CD4-positive, alpha-beta T cell treated with Interferon alpha-2 for 1 hour (primary cell): Measurements from ENCODE around the gene PLPP1.

Source experiments
- DNase-seq, 2 donors: peaks; one replicate each; pipeline ENCODE4 v3.0.0-alpha.2; 2020 to 2022

PLPP1 gene

DNA sequence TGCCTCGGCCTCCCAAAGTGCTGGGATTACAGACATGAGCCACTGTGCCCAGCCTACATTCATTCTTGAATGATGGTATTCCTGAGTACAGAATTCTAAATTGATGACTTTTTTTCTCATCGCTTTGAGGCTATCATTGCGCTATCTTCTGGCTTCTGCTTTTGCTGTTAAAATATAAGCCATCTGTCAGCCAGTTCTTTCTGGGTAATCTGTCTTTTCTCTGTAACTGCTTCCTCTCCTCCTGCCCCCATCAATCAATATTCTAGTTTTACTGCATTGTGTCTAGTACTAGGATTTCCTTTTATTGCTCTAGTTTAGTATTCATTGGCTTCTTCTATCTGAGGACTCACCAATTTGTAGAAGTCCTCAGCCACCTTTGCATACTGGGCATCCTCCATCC is 89.0 kb downstream of the PLPP1 start:
- no peak for DNase-seq

DNA sequence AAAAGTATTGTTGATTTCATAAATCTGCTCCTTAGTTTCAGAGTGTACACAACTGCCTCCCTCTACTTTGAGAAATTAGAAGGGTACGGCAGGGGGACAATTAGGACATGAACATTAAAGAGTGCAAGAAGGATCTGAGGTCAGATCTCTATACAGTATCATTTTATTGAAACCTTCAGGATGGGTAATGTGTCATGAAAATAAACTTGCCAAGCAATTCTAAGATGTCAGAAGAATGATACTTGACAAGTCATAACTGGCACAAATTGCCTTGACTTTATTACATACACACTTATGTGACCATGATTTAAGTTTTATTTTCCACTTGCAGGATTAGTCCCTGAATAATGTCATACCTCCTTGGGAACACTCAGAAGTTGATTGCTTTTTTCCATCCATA is 92.8 kb downstream of the PLPP1 start:
- DNase-seq, result no peak

DNA sequence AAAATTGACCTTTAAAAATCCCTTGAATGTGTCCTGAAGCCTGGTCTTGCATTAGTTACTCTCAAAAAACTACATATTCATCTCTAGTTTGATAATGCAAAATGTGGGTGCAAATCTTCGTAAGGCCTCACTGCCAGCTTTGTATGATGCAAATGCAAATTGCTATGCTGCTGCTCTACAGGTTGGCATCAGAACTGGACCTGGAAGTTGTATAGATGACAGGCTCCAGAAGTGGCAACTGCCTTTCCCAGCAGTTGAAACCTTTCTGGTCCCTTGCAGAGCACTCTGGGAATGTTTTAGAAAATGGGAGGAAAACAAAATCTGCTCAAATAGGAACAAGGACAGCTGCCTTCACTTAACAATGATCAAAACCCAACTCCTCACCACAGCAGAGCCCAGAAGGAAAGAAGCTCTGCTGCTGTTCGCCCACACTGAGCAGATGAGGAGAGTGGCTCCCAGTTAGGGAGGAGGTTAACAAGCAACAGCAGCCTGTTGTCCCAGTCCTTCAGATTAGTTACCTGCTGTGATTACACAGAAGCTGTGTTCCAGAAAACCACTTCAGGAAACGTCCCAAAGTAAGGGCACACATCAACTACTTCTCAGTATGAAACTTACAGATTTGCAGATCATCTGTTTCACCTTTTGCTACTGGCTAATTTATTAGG is 93.5 kb downstream of the PLPP1 start:
- no peak for DNase-seq

DNA sequence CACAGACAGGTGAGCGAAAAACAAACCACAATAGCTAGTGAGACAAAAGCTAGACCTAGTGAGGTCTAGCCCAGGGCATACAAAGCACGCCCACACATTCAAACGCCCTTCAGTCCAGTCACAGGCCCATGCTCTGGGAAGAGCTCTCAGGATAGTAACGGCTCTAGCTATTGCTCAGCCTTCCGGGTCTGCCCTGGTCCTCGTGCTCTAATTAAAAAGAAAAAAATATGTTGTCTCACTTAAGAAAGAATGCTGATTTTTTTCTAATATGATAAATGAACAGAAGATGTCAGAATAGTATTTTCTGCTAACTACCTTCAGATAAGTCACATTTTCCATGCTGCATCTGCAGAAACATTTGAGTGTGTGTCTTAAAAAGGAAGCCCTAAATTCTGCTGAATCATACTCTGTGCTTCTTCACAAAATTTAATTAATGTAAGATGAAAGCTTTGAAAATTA is 94.5 kb downstream of the PLPP1 start:
- DNase-seq, result no peak

DNA sequence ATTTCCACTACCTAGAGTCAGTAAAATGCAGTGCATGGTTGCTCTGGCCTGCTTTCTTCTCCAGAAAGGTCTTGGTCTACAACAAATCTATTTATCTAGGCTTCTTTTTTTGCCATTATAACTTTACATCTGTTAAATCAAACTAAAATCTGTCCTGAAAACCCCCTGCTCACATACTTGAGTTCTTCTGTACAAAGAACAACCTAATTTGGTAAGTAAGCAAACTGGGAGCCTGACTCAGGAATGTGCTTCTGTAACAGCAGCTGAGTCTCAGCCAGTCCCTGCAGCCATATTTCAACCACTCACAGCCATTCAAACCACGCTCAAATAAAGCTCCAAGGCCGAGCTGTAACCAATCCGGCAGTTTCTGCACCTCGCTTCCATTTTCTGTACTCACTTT is 95.8 kb downstream of the PLPP1 start:
- DNase-seq, result no peak

DNA sequence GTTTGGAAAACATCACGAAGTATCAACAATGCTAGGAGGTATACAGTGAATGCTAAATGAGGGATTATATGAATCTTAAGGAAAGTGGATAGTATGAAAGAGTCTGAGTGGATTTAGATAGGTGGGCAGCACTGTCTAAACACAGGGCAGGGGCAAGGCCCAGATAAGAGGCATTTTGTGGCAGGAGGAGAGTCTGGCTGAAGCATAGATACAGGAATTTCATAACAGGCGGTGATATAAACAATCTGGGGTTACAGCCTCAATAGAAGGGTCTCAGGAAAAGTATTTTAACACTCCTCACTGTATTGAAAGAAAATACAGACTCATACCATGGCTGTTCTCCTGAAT is 96.9 kb downstream of the PLPP1 start:
- DNase-seq, result no peak

DNA sequence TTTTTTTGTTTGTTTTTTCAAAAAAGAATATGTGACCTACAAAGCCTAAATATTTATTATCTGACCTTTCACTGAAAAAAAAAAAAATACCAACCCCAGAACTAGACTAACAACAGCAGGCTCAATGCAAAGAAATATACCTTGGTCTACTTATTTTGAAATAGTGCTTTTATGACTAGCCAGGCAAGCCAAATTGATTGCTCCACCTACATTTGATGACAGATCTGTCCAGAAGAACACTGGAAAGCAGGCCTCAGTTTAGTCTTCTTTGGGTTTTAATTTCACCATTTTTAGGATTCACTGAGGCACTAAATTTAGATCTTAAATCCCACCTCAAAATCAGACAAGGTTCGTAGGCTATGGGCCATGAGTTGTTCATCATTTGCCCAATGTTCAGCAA is 97.3 kb downstream of the PLPP1 start:
- no peak for DNase-seq

DNA sequence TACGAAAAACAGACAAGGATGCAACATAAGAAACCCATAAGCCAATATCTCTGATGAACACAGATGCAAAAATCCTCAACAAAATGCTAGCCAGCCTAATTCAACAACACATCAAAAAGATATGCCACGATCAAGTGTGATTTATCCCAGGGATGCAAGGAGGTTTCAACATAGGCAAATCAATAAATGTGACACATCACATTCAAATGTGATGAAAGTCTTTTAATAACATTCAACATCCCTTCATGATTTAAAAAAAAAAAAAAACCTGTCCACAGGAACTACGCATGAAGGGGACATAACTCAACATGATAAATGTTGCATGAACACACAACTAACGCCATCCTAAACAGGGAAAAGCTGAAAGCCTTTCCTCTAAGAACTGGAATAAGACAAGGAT is 102.2 kb downstream of the PLPP1 start:
- DNase-seq, result no peak

DNA sequence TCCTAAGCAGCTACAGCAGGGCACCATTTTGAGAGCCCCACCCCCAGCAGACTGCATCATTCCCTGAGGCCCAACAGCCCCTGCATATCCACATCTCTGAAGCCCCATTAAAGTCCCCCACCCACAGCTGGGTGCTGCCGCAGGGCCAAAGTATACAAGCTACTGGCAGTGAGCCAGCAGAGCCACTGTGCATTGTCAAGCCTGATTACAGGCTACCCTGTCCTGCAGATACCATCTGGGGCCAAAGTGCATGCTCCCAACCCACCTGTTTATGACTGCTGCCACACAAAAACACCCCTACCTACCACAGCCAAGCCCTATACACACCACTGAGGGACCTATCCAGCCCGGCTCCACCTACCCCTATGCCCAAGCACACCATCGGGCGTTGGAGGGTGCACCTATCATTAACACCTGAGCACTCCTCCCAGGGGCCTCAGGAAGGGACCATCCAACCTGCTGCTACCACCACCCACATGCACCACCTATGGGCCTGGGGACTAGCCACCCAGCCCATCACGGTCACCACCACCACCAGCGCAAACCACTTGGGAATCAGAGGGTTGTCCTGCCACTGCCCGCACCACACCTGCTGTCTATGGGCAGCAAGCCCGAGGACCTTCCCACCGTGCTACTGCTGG is 105.0 kb downstream of the PLPP1 start:
- no peak for DNase-seq

DNA sequence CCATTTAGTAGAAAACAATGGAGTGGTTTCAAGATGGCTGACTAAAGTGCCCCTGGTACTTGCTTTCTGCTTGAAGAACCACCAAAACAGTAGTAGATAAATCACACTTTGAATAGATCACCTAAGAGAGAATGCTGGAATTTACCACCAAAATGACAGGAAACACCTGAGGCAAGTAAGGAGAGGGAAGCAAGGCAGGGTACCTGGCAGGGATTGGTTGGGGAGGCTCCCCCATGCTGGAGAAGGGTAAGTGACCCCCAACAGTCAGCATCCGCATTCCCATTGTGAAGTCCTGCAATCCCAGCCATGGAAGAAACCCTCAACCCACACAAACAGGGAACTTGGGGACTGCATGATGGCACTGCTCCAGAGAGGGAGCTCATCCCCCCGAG is 105.5 kb downstream of the PLPP1 start:
- DNase-seq, result no peak

DNA sequence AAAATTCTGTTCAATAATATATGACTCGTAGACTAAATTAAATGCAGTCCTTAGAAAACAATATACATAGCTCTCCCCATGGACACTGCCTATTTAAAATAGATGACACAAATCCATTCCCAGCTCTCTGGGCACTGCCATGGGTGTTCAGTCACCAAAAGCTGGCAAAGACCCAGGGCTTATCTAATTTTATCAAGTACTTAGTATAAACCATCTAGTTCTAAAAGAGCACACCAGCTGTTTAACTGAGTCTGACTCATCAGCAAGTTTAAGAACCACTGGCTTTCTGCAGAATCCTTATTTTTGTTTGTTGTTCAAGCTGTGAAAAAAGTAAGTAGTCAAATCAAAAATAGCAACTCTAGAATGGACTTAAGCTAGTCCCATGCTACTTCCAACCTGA is 107.6 kb downstream of the PLPP1 start:
- DNase-seq, result no peak

DNA sequence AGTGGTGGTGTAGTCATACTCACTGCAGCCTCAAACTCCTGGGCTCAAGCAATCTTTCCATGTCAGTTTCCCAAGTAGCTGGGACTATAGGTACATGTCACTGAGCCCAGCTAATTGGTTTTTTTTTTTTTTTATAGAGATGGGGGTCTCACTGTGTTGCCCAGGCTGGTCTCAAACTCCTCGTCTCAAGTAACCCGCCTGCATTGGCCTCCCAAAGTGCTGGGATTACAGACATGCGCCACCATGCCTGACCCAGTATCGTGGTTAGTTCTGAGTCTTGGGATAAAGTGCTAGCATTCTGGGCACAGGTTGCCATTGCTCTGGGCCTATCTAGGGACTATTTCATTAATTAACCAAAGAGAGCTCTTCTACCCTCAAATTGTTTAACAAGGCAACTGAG is 108.3 kb downstream of the PLPP1 start:
- no peak for DNase-seq

DNA sequence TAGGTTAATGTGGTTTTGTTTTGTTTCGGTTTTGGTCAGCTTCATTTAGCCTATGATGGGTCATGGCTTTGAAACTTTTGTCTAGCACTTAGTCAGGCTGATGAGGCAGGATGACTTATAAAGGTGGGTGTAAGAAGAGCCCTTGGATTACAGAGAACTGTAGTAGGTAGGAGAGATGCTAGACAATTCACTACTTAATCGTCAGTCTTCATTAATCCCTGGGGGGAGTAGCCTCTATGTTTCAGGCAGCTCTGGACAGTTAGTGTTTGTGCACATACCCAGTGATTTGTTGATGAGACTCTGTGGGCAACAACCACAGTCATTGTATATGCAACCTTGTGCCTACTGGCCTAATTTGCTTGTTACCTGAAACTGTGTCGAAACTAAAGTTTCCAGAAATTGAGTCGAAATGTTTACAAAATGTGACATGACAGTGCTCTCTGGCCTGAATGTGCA is 113.7 kb downstream of the PLPP1 start:
- DNase-seq, result no peak

DNA sequence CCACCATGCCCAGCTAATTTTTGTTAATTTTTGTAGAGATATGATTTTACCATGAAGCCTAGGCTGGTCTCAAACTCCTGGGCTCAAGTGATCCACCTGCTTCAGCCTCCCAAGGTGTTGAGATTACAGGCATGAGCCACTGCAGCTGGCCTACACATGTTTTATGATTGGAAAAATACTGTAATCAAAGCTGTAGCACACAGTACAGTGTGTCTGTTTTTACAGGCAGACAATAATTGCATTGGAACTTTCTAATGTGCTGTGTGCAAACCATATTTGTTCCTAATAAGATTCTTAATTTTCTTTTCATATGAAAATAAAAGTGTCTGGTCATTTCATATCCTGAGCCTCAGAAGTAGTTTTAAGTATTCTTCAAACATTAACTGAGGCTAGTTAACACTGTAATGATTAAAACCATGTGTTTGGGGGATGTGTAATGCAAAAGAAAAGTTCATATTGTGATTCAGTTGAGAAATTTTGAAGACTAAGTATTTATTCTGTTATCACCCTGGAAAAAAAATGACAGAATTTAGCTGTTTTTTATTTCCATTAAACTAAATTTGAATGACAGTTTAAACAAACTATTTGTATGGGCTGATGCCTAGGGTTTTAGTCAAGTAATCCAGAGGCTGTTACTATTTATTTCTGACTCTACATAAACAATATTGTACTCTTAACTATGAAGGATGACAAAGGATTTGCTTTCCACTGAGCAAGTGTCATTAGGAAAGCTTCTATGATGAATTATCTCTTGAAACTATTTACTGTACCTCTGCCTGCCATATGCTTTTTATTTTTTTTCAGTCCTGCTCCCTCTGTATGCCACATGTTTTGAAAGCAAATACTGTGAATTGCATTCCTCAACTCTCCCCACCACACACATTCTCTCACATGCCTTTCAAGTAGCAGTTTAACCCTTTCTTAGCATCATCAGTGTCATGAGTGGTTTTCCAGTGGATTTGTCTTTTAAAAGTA is 115.5 kb downstream of the PLPP1 start:
- DNase-seq, result no peak

DNA sequence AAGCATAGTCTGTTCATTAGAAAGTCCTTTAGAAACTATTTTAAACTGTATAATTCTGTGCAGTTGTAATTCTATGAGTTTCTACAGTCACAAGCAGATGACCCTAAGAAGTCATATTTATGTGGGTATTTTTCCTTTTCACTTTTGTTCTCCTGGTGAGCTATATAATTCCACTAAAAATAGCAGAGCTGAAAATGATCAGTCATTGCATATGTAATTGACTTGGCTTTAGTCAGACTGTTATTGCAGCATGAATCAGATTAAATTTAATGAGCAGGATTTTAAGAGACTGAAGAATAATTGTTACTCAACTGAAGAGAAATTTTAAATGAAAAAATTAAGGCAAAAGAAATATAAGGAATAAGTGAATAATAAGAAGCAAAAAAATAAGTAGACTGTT is 118.5 kb downstream of the PLPP1 start:
- no peak for DNase-seq

DNA sequence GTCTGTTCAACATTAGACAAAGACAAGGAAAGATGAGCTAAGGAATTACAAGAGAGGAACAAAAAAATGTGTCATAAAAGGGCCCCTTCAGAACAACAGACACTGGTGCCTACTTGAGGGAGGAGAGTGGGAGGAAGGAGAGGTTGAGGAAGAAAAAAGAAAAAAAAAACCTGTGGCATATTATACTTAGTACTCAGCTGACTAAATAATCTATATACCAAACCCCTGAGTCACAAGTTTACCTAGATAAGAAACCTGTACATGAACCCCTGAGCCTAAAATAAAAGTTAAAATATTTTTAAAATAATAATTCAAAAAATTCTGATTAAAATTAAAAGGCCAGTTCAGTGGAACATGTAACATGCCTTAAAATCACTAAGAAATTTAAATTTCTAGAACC is 119.7 kb downstream of the PLPP1 start:
- no peak for DNase-seq

DNA sequence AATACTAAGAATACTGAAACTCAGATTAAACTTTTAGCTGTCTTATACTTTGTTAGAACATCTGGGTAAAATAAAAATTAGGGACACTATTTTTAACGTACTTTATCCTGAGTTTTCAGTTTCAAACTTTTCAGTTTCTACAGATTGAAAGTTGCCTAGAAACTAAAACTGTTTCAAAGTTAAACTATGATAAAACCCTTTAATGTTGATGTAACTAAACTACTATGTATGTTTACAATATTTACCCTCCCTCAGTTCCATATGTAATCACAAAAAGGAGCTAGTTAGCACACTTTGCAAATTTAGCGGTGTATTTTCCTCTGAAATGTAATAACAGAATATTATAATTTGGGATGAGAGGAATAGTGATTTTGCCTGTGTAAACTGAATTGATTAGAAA is 121.1 kb downstream of the PLPP1 start:
- no peak for DNase-seq

DNA sequence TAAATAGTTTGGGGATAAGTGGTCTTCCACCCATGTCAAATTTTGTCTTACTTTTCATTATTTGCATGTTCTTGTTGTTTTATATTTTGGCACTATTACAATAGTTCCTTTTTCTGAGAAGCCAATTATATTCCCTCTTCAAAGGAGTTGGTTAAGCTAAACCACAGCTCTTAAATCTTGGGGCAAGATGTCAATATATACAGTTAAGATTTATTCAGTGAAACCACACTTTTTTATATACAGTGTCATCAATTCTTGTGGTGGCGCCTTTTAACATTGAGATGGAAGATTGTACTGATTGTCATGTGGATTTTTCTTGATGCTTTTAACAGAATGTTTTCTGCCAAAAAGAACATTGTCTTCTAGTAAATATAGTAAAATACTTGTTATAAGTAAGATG is 122.9 kb downstream of the PLPP1 start:
- DNase-seq, result no peak

DNA sequence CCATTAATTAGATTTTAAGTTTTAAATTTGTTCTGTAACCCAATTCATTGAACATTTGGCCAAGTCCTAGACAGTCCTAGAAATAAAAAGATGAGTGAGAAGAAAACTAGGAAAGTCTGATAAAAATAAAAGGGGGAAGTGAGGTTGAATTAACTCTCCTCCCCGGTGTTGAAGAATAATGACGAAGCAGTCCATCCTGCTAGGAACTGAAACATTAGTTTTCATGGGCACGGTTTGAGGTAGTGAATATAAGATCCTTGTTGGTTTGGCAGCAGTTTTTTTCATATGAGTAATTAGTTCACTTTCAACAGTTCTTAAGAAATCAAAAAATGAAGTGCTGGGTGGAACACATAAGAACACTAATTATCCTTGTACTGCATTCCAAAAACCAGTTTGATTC is 123.9 kb downstream of the PLPP1 start:
- no peak for DNase-seq

DNA sequence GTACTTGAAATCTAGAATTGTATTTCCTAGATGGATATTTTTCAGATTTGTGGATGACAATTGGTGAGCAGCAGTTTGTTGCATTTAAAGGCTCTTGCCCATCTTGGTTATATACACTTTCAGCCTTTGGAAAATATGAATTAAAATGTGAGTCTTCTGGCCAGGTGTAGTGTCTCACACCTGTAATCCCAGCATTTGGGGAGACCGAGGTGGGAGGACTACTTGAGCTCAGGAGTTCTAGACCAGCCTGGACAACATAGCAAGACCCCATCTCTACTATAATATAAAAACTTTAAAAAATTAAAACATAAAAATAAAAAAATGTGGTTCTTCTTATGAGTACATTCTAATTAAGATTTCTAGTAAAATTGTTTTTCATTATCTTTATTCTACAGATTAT is 125.0 kb downstream of the PLPP1 start:
- DNase-seq, result no peak

DNA sequence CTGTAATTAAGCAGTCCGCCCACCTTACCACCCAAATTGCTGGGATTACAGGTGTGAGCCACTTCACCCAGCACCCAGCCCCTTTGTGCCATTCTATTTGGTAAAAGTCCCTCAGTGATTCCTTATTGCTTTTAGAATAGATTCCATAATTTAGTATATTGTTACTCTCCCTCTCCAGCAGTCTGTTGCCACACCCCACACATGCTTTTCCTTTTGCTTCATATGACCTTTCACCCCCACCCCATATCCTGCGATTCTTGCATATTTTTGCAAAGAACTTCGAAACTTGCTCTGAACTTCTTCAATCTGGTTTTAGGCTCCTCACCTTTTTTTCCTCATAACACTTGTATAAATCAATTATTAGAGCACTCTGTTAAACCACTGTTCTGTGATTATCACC is 126.8 kb downstream of the PLPP1 start:
- DNase-seq, result no peak

DNA sequence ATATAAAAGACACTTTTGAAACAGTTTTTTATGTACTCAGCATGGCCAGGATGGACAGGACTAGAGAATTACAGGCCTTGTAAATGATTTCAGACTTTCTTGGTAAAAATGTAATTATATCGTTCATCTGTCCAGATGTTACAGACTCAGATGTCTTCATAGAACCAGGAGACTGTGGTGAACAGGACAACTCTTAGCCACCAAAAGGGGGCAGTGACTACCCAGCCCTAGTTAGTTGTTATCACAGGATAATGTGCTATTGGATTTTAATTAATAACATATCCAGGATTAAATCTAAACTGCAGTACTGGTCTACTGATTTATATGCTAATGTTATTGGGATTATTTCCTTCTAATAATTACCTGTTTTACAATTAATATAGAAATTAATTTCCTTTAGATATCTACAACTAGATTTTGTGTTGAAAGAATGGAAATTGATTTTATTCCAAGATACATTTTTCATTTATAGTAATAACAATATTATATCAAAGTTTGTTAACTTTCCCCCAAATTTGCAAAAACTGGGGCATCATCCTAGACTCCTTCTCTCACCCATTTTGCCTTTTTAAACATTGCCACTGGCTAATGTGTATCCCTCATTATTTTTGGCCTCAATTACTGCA is 127.6 kb downstream of the PLPP1 start:
- peak in 1 of 2 donors; percentile 31 for DNase-seq

DNA sequence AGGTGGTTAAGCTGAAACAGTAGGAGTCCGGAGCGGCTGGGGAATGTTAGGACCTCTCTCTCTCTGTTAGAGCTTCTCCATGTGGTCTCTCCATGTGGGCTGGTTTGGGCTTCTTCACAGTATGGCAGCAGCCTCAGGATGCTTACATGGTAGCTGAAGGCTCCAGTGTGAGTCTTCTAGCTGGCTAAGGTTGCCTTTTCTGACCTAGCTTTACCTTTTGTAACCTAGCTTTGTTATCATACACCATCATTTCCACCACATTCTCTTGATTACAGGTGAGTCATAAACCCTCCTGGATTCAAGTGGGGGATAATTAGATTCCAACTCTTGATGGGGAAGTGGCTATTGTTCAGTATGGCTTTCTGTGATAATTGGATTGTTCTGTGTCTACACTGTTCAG is 128.5 kb downstream of the PLPP1 start:
- DNase-seq, result no peak
